Muscle of leg (tissue), 11 donors: ENCODE data around the gene PRKAG2. TPM values are rescaled to one million over a fixed set of nuclear protein-coding genes. Genes with fewer than 3 reads are reported as not detected.

ENCODE experiments used
- DNase-seq: peaks from one replicate; pipeline ENCODE4 v3.0.0; 2013
- H3K27ac ChIP-seq: one replicate; pipeline ENCODE4 v1.5.1; 2013; ENCODE audit warnings: mild to moderate bottlenecking, low read length, control low read depth
- H3K27me3 ChIP-seq: one replicate; pipeline ENCODE4 v1.6.1; 2013; ENCODE audit warnings: low read length; ENCODE audit not compliant: control insufficient read depth, insufficient read depth
- H3K36me3 ChIP-seq: one replicate; pipeline ENCODE4 v1.6.1; 2013; ENCODE audit warnings: low read length; ENCODE audit not compliant: control insufficient read depth, insufficient read depth
- H3K4me1 ChIP-seq: one replicate; pipeline ENCODE4 v1.6.1; 2013; ENCODE audit warnings: low read length; ENCODE audit not compliant: control insufficient read depth, insufficient read depth
- H3K4me3 ChIP-seq: one replicate; pipeline ENCODE4 v1.5.1; 2013; ENCODE audit warnings: low read length, control low read depth
- H3K9me3 ChIP-seq: replicated peaks from 2 replicates; pipeline ENCODE4 v1.6.1; 2013; ENCODE audit warnings: low read depth, low read length; ENCODE audit not compliant: control insufficient read depth
- WGBS: methylation state at CpG from one replicate; pipeline ENCODE4 v1.1.5; 2013; ENCODE audit warnings: missing lambda C conversion rate; ENCODE audit not compliant: insufficient coverage; 5-methylcytosine and 5-hydroxymethylcytosine counted together
- polyA plus RNA-seq, 8 donors: library from polyadenylated mRNA; unstranded; fragments of 120-200 nt; gene quantifications; one replicate each; pipeline versions ENCODE4 v1.2.1 to v1.2.3, GENCODE V29; 2013; ENCODE audit warnings: inconsistent platforms in 1 of 8, low replicate concordance in 1 of 8; ENCODE audit not compliant: insufficient read length in 8 of 8, insufficient read depth in 1 of 8
- total RNA-seq: library from RNA; stranded (reverse); fragments of 120-200 nt; gene quantifications from one replicate; pipeline ENCODE4 v1.2.4, GENCODE V29; 2013

Gene PRKAG2
- total and polyA plus RNA-seq, 9 donors = 3.9 to 16.4 (median 11.2) TPM

DNA sequence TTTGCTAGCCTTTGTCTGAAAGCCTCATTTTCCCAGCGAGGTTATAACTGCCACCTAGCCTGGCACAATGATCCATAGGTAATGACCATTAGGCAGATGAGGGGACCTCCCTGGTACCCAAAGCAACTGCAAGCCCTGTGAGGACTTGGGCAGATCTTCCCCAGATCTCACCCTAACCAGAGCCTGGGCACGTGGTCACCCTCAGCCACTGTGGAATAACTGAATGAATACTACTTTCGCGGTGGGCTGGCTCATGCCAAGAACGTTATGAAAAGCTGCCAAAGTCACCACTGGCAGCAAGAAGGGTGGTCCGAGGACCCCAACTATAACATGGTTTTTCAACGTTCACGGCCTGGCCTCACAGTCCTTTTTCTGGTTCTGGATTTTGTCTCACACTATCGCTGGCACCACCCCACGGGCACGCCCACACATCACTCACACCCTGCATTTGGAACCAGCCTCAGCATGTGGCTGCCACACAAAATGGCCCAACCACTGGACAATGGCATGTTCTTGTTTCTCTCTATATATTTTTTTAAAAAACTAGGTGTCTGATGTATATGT, 3.4 kb downstream of the PRKAG2 start:
- H3K27me3 ChIP-seq = peaks cover 14% of the 10 kb centered on the region
- H3K36me3 ChIP-seq = no peaks in the 10 kb centered on the region
- no peak for DNase-seq
- H3K9me3 ChIP-seq = no peaks in the 10 kb centered on the region
- no peak overlapping the region for H3K27ac ChIP-seq
- H3K4me3 ChIP-seq = no peak overlapping the region
- peaks cover 21% of the 10 kb centered on the region for H3K4me1 ChIP-seq
- WGBS = 77% methylated on average over 11 of the region's 11 CpGs

DNA sequence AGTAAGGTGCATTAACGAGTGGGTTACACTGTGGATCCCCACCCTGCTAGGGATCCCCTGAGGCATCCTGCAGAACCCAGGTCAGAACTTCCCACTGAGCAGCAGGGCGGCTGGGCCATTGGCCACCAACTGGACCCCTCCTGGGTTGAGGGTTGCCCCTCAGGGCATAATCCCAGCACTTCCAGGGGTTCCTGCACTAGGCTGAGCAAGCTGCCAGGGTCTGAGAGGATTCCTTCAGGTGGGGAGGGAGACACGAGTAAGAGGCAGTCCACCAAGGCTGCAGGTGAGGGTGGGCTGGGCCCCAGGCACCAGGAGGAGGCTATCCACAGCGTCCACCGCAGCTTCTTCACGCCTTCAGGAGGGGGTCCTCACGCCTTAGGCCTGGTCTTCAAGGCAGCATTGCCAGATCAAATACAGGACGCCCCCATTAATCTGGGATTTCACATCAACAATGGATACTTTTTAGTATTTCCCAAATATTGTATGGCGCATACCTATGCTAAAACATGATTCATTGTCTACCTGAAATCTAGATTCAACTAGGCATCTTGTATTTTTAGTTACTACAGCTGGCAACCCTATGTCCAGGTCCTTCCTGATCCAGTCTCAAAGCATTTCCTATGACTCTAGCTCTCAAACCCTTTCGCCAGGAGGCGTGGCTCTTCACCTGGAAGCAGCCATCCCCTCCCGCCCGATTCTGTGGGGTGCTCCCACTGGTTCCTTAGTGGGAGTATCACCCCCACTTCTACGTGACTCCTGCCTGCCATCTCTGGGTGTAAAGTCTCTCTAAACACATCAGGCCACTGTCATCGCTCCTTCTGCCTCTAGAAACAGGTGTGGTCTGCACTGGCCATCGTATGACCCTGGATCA, 4.1 kb downstream of the PRKAG2 start:
- Histone ChIP-seq H3K4me1 (peaks cover 19% of the 10 kb centered on the region), H3K27me3 (peaks cover 7% of the 10 kb centered on the region), H3K27ac (no peak overlapping the region), H3K4me3 (no peak overlapping the region), H3K9me3 (no peaks in the 10 kb centered on the region), H3K36me3 (no peaks in the 10 kb centered on the region)
- WGBS = 83% methylated on average over 16 of the region's 16 CpGs
- DNase-seq = no peak

DNA sequence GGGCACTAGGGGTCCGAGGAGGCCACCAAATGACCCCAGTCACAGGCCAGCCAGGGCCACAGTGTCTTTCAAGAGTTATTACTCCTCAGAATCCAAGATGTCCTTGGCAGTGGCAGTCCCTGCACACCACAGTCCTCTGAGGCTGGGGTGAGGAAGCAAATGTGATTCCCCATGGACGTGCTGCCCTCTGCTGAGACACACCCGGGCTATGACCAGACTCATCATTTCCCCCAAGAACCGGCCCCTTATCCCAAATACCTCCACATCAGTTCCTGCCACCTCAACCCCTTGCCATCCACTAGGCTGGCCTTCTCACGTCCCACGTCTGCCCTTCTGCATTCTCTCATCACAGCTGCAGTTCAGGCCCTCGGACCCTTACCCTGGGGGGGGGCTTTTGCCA, 5.0 kb downstream of the PRKAG2 start:
- Histone ChIP-seq H3K36me3 (no peaks in the 10 kb centered on the region), H3K4me3 (no peak overlapping the region), H3K9me3 (no peaks in the 10 kb centered on the region), H3K27me3 (peaks cover 5% of the 10 kb centered on the region), H3K27ac (no peak overlapping the region), H3K4me1 (peaks cover 14% of the 10 kb centered on the region)
- DNase-seq = no peak
- WGBS = 72% methylated on average over 7 of the region's 7 CpGs

DNA sequence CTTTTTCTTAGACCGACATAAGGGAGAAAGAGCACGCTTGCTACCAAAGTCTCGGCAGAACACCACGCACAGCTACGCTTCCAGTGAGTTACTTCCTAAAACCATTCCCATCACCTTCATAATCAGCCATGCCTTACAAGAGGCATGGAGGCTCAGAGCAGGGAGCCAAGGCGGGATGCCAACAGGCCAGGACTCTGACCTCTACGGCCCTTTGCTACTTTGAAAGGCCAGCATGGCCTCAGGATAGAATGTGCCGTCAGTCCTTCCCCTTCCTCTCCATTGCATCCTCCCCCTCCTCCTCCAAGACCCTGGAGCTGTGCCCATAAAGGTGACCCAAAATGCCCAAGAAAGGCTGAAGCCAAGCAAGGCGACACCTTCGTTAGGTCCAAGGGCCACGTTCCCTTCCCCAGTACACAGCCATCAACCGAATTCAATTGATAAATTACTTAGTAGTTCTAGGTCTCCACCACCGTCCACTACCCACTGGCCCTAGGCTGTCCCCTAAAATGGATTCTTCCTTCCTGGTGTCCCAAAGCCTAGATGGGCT, 5.7 kb downstream of the PRKAG2 start:
- H3K4me1 ChIP-seq = peaks cover 10% of the 10 kb centered on the region
- no peaks in the 10 kb centered on the region for H3K36me3 ChIP-seq
- H3K27me3 ChIP-seq = peaks cover 2% of the 10 kb centered on the region
- H3K27ac ChIP-seq = no peak overlapping the region
- DNase-seq = no peak
- H3K4me3 ChIP-seq = no peak overlapping the region
- H3K9me3 ChIP-seq = no peaks in the 10 kb centered on the region
- 84% methylated on average over 9 of the region's 13 CpGs for WGBS

DNA sequence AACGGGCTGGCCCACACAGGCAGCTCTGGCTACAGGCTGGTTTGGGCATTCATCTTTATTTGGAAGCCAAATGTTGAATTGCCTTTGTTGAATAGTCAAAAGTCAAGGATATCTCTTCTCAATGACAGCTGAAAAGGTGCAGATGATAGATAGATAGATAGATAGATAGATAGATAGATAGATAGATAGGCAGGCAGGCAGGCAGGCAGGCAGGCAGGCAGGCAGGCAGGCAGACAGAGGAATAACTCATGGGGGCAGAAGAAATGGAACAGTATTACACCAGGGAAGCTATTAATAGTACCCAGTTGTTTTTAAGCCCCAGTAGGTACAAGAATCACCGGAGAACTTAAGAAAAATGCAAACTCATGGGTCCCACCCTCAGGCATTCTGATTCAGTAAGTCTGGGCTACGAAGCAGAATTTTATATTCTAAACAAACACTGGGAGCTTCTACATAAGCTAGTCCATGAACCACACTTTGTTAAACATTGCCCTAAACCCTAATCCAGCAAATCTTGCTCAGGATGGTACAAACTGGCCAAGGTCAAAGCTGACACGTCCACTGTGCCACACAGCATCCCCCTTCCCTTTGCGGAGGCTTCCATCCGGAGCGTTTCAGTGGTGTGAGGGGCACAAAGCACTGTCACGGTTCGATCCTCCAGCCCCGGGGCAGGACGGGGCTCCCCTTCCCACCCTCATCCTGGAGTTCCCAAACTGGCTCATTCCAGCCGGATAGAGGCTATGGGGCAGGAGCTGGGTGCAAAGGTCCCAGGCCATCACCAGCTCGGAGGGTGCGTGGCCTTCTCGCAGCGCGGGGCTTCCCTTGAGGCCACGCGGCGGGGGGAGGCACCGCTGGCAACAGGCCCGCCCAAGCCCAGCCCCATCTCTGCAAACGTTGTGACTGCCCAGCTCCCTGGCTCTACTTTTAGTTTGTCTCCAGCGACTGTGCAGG, 6.7 kb downstream of the PRKAG2 start:
- WGBS = 76% methylated on average over 22 of the region's 24 CpGs
- no peak overlapping the region for H3K4me3 ChIP-seq
- H3K27ac ChIP-seq = no peak overlapping the region
- H3K27me3 ChIP-seq = peaks cover 2% of the 10 kb centered on the region
- no peaks in the 10 kb centered on the region for H3K9me3 ChIP-seq
- DNase-seq = no peak
- H3K36me3 ChIP-seq = no peaks in the 10 kb centered on the region
- H3K4me1 ChIP-seq = peaks cover 11% of the 10 kb centered on the region

DNA sequence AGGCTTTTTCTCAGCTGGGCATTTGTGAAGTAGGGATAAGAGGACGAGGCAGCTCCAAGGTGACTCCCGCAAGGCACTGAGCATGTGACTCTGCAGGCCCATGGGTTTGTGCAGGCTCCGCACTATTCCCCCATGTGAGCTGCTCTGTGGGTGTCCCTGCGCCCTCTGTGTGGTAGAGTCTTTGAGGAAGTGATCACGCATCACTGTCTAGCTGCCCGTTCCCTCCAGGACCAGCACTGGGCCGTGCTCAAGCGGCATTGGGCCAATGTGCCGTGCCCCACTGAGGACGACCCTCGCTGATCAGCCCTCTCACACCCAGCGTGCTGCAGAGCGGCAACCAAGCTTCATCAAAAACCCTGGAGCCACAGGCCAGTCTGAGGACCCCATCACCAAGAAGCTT, 7.5 kb downstream of the PRKAG2 start:
- 81% methylated on average over 8 of the region's 13 CpGs for WGBS
- Histone ChIP-seq H3K9me3 (no peaks in the 10 kb centered on the region), H3K4me1 (peaks cover 9% of the 10 kb centered on the region), H3K4me3 (no peak overlapping the region), H3K36me3 (no peaks in the 10 kb centered on the region), H3K27me3 (peaks cover 2% of the 10 kb centered on the region), H3K27ac (no peak overlapping the region)
- DNase-seq = no peak

DNA sequence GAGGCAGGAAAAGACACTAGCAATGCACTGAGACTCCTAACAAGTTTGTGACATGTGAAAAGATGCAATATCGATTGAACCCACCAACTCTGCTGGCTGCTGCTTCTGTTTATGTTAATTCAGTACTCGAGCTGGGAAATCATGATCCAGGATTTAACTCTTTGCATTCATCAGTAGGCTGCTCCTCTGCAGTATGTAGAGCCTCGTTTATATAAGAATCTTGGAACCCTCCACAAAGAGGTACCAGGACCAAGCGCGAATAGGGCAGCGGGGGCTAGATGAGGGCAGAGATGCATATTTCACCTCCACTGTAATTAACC, 7.8 kb downstream of the PRKAG2 start:
- no peaks in the 10 kb centered on the region for H3K36me3 ChIP-seq
- 25% methylated on average over 1 of the region's 6 CpGs for WGBS
- DNase-seq = no peak
- H3K27me3 ChIP-seq = peaks cover 2% of the 10 kb centered on the region
- H3K4me1 ChIP-seq = peaks cover 9% of the 10 kb centered on the region
- no peaks in the 10 kb centered on the region for H3K9me3 ChIP-seq
- no peak overlapping the region for H3K4me3 ChIP-seq
- H3K27ac ChIP-seq = no peak overlapping the region

DNA sequence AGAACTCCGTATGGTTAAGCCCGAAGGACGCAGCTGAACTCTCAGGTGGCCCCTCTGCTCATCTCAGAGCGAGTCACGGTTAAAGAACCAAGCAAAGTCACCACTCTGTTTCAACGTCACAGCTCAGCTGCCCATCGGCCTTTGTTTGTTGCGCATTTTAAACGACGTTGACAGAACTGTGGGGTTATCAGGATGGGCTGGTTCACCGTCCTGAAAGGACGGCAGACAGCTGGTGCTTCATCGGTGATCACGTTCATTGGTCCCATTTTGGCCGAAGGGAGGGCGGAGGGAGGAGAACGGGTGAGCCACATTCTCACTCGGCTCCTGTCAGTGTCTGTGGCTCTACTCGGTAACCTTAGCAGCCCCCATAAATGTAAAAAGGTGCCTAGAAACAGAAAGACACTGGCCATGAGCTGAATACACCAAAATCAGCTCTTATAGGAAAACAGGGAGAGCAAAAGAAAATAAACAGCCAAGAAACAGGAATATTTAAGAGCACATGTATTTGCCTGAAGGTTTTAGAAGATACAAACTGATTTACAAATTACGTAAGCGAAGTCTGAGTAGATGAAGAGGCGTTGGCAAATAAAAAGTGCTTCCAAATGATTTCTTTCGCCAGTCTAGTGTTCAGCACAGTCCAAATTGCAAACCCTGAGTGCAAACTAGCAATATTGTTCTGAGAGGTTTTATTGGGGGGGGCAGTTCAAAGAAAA, 8.4 kb downstream of the PRKAG2 start:
- Histone ChIP-seq H3K4me3 (no peak overlapping the region), H3K27me3 (peaks cover 2% of the 10 kb centered on the region), H3K4me1 (peaks cover 9% of the 10 kb centered on the region), H3K9me3 (no peaks in the 10 kb centered on the region), H3K36me3 (no peaks in the 10 kb centered on the region), H3K27ac (no peak overlapping the region)
- DNase-seq = no peak
- WGBS = 59% methylated on average over 20 of the region's 23 CpGs

DNA sequence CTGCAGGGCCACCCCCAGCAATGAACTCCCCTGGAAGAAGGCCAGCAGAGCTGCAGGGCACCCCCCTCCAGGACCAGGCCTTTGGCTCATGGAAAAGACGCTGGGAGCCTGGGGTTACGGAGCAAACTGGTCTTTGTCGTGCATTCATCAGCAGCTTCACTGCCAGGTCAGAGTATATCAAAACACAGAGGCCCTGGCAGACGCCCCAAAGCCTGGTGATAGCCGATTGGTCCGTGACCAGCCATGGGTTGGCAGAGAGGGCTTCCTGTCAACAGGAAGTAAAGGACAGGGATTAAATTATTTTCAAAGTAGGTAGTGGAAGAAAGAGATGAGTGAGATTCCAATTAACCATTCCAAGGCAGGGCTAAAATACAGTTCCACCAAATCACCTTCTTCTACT, 9.0 kb downstream of the PRKAG2 start:
- DNase-seq = no peak
- Histone ChIP-seq H3K4me1 (peaks cover 9% of the 10 kb centered on the region), H3K27me3 (peaks cover 2% of the 10 kb centered on the region), H3K4me3 (no peak overlapping the region), H3K27ac (no peak overlapping the region), H3K36me3 (no peaks in the 10 kb centered on the region), H3K9me3 (no peaks in the 10 kb centered on the region)
- WGBS = 57% methylated on average over 5 of the region's 6 CpGs
